SW480 (cell line): Measurements from ENCODE around the gene CALM3.

Experiments used
- DNase-seq: peaks from one replicate; pipeline ENCODE4 v3.0.0-alpha.2; 2016; ENCODE audit warnings: low spot score

Gene CALM3

DNA sequence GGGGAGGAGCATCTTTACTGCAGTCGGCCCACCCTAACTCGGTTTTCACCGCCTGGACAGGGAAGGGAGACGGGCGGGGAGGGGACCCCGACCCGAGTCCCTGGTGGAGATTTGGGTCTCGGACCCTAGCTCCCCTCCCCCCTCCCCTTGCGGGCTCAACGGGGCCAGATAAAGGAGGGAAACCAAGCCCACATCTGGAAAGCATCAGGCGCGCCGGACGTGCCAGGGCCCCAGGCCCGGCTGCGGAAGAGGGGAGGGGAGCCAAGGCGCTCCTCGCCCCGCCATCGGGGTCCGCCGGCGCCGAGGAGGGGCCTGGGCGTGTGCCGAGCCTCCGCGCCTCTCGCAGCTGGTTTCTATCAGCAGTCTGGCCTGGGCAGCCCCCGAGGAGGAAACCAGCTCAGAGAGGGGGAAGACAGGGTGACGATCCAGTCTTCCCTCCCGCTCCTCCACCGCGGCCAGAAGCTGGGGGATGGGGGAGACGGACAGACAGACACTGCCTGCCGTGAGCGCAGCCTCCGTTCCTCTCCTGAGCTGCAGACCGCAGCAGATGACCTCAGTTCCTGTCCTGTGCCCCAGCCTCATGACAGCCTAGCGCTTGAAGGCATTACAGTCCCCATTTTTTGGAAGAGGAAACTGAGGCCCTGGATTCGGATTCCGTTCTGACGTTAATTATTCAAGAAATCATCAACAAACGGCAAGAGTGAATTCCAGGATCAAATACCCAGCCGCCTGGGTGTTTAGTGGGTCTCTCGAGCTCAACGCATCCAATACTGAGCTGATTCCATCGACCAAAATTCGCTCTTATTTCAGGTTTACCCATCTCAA lies 38.4 kb downstream of the CALM3 start:
- DNase-seq: peak; percentile 63

DNA sequence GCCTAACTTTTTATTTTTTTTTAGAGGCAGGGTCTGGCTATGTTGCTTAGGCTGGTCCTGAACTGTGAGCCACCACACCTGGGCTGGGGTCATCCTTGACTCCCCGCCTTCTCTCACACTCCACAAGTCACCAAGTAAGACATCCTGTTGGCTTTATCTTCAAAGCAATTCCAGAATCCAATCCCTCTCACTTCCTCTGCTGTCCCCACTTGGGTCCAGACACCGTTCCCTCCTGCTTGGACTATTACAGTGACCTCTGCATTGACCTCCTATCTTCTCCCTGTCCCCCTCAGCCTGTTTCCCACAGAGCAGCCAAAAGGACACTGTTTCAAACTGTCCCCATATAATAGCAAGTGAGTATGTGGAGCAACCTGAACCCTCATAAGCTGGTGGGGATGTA lies 39.5 kb downstream of the CALM3 start:
- DNase-seq: no peak

DNA sequence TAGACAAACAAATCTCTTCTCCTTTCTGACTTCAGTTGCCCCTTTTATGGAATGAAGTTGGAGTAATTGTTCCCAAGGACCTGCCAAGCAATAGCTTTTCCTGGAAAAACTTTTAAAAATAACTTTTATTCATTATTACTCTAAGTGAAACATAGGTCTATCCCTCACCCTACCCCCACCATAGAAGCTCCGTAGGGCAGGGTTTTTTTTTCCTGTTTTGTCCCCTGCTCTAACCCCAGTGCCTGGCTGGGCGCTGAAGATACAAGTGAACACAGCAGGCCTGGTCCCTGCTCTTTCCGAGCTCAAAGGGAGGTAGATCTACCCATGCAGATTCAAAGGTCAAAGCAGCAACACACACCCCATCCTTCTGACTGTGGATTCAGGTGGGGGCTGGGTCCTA lies 43.6 kb downstream of the CALM3 start:
- no peak for DNase-seq

DNA sequence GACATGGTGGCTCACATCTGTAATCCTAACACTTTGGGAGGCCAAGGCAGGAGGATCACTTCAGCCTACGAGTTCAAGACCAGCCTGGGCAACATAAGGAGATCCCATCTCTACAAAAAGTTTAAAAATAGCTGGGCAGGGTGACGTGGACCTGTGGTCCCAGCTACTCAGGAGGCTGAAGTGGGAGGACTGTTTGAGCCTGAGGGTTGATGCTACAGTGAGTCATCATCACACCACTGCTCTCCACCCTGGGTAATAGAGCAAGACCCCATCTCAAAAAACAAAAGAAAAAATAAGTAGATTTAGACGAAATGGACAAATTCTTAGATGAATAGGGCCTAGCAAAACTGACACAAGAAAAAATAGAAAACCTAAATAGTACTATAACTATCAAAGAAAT lies 45.3 kb downstream of the CALM3 start:
- DNase-seq: no peak

DNA sequence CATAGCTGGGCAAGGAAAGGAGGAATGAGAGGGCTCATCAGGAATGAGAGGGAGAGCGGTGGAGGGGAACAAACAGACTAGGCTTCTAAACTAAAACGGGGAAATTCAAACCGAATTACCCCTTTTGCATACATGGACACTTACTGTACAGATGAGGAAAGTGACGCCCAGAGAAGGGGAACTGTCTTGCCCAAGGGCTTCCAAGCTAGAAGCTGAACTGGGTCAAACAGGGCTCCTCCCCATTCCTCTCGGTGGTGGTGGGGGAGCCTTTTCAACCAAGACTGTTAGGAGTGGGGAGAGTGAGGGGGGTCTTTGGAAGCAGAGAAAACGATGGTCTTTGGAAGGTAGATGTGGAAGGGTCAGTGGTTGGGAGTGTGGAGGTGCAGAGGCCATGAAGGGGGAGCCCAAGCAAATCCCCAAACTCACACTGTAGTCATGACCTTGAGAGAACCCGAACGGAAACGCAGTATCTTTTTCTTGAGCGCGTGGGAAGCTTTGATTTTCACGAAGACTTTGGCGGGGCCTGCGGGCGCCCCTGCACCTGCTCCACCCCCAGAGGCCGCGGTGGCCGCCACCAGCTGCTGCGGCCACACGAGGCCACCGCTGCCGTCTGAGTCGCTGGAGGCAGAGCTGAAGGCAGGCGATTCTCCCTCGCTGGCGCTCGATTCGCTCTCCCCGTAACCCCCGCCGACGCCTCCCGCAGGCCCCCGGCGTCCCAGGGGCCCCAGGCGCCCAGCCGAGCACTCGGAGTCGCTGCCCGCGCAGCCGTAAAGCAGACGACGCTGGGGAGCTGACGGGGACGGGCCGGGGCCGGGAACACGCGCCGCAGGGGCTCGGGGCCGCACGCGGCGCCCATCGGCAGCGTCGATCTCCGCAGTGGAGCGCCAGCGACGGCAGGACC lies 47.2 kb downstream of the CALM3 start:
- DNase-seq: no peak

DNA sequence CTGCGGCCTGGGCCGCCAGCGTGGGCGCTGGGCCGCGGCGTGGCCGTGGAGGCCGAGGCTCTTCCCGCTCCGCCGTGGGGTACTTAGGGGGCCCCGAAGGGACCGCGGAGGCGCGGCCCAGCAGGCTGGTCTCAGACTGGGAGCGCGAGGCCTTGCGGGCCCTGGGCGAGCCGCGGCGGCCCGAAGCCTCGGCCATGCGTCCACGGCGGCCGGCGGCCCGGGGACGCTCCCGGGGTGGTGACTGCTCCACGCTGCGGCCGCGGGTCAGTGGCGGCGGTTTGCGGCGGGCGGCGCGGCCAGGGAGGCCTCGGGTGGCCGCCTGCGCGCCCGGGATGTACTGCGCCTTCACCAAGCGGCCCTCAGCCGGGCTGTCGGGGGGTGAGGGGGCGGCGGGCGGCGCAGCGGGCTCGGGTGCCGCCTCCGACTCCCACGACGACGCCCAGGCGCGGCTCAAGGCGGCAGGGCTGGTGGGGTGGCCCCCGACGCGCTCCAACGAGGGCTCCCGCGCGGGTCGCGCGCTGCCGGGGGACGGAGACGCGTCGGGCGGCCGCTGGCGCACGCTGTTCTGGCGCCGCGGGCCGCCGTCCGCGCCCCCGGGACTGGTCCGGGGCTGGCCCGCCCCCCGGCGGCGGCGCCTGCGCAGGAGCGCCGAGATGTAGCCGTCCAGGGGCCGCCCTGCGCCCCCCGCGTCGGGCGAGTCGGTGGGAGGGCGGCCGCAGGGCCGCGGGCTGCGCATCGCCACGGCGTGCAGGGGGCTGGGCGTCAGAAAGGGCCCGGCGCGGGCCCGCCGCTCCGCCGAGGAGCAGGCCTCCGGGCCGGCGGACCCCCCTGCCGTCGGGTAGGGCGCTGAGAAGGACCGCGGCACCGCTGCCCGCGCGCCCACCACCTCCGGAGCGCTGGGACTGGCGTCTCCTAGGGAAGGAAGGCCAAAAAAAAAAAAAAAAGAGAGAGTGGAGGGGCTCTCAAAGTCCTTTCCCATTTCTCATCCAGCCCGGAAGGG lies 48.1 kb downstream of the CALM3 start:
- no peak for DNase-seq

DNA sequence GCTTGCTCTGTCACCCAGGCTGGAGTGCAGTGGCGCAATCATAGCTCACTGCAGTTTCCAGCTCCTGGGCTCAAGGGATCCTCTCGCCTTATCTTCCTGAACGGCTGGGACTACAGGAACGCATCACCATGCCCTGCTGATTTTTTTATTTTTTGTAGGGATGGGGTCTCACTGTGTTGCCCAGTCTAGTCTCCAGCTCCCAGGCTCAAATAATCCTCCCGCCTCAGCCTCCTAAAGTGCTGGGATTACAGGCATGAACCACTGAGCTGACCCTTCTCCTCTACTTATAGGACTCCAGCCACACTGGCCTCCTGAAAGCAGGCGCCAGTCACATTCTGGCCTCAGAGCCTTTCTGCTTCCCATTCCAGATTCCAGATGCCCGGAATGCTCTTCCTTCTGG lies 49.3 kb downstream of the CALM3 start:
- DNase-seq: no peak

DNA sequence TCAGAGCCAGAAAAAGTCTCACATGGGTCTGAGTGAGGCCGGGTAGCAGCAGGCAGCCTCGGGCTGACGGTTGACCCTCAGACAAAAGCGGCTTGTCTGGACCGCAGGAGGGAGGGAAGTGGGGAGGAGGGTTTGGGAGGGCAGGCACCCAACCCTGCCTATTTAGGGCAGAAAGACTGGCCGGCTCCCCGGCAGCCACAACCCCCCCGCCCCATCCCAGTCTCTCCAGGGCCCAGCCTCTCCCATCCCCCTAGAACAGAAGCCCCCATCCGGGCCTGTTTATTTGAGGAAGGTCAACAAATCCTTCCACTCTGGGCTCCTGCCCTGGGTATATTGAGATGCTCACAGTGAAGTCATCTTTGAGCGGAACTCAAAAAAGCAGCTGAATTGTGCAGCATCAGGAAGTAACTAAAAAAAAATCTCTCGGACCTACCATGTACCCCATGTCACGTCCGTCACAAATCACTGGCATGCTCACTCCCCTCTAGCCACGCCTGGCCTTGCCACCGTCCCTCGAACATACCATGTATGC lies 53.6 kb downstream of the CALM3 start:
- no peak for DNase-seq

DNA sequence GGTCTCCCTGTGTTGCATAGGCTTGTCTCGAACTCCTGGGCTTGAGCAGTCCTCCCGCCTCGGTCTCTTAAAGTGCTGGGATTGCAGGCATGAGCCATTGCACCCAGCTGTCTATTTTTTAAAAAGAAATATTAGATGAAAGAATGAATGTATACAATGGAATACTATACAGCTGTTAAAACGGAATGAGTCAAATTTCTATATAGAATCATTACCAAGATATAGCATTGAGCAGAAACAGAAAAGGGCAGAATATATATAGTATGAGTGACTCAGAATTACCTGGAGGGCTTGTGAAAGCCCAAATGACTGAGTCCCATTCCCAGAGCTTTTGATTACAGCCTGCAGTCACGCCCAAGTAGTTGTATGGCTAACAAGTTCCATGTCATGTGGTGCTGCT lies 55.4 kb downstream of the CALM3 start:
- no peak for DNase-seq

DNA sequence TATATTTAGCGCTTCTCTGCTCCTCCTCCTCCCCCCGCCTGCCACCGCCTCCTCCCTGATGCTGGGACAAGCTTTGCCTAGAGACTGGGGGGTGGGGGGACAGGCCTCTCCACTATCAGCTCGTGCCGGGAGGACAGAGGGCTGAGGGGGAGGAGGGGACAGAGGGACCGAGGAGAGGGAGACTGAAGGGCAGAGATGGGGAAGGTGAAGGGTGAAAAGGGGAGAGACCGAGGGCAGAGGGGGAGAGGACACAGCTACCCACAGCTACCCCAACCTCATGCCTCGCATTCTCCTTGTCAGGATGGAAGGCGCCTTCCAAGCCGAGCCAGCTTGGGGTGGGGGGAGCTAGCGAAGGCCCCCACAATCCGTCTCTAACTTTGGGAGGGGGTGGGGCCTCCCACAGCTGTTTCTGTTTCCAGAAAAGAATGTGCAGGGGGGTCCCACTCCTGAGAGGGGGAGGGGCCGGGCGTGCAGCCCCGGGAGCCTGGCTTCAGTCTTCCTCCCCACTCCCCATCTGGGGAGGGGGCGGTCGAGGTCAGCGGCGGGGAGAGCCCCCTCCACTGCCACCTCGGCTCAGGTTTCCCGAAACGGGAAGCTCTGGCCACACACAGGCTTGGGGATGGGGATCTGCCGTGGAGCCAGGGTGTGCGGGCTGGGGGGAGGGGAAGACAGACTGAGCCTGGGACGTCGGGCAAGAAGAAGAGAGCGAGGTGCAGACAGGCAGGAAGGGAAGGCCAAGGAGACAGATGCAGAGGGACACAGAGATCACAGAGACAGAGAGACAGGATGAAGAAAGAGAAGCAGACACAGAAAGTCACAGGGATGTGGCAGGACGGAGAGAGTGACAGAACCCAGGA lies 58.2 kb downstream of the CALM3 start:
- peak; percentile 46 for DNase-seq

DNA sequence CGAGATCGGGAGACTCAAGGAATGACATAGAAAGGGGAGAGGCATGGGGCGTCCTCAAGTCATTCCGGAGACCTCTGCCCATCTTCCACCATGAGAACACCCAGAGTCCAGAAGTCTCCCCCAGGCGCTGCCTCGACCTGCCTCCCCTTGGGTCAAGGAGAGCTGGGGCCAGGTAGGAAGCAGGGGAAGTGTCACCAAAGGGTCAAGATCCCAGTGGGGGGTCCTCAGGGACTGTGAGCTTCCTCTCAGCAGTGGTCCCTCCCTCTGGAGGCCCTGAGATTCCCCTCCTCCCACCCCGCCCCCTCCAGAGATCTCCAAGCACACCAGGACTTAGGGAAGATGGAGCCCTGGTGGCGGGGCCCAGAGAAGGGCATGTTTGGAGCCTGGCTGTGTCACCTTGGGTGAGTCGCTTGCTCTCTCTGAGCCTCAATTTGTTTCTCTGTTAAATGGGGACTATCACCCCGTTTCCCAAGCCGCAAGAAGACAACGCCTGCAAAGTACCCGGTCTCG lies 58.9 kb downstream of the CALM3 start:
- DNase-seq: no peak
